Endothelial cell of umbilical vein (primary cell): ENCODE data around the gene AP1B1. TPM values are rescaled to one million over a fixed set of nuclear protein-coding genes. Genes with fewer than 3 reads are reported as not detected.

Experiments
- BruUV-seq: library from RNA; stranded (reverse); fragments of 400-500 nt; replicated peaks from 2 replicates; lab custom pipeline; 2021; lab: Mats Ljungman, UMichigan
- CTCF ChIA-PET: fragments of 300-600, 350-600 bp; sonication (Branson Sonifier 250); formaldehyde crosslinking; loops from one replicate; lab custom pipeline; 2021; ENCODE audit warnings: antibody characterized with exemption, inconsistent platforms; lab: Charles Lee
- POLR2A ChIA-PET: fragments of 300-600, 350-600 bp; sonication (Branson Sonifier 250); formaldehyde crosslinking; loops from one replicate; lab custom pipeline; 2021; ENCODE audit warnings: antibody characterized with exemption, inconsistent platforms; lab: Charles Lee
- DNase-seq: peaks from one replicate; pipeline ENCODE4 v3.0.0-alpha.2; 2011; ENCODE audit warnings: low read depth, low spot score
- FAIRE-seq: peaks from 2 replicates; lab custom pipeline; 2011; peaks lifted over from hg19 to GRCh38; lab: Jason Lieb, UNC
- H2AFZ ChIP-seq: 2 replicates; pipeline ENCODE4 v1.6.0; 2012; ENCODE audit warnings: low read depth, low read length, control low read depth, inconsistent platforms
- H3K27ac ChIP-seq: 2 replicates; pipeline ENCODE4 v1.5.1; 2011; ENCODE audit warnings: low read depth, mild to moderate bottlenecking, control low read depth, low read length, moderate library complexity; ENCODE audit not compliant: insufficient read depth
- H3K27me3 ChIP-seq, 2 experiments: 2 replicates each; pipeline versions ENCODE4 v1.6.0 to v1.6.1; 2011; ENCODE audit warnings: low read length in 2 of 2, mixed read lengths in 1 of 2; ENCODE audit not compliant: control insufficient read depth in 2 of 2, insufficient read depth in 2 of 2
- H3K36me3 ChIP-seq, 2 experiments: 2 replicates in 1 of 2; 3 replicates in 1 of 2; pipeline ENCODE4 v1.5.1; 2011; ENCODE audit warnings: low read length in 2 of 2, mild to moderate bottlenecking in 1 of 2, moderate library complexity in 1 of 2; ENCODE audit not compliant: control insufficient read depth in 2 of 2, insufficient read depth in 2 of 2; ENCODE audit errors: extremely low read depth in 1 of 2
- H3K4me1 ChIP-seq: 3 replicates; pipeline ENCODE4 v1.5.1; 2011; ENCODE audit warnings: mild to moderate bottlenecking, low read length; ENCODE audit not compliant: control insufficient read depth, insufficient read depth; ENCODE audit errors: extremely low read depth
- H3K4me2 ChIP-seq: 2 replicates; pipeline ENCODE4 v1.6.1; 2011; ENCODE audit warnings: low read length, control low read depth, mixed read lengths; ENCODE audit not compliant: insufficient read depth
- H3K4me3 ChIP-seq, 3 experiments: fragments of 200-600 bp in 1 of 3; sonication (generic), shearing (Covaris generic) in 1 of 3; replicated peaks in 1 of 3; 2 replicates each; pipeline ENCODE4 v1.5.1; 2011 to 2016; ENCODE audit warnings: control low read depth in 3 of 3, low read length in 3 of 3, mild to moderate bottlenecking in 2 of 3, inconsistent platforms in 1 of 3, low read depth in 1 of 3, moderate library complexity in 1 of 3; ENCODE audit not compliant: insufficient read depth in 1 of 3
- H3K79me2 ChIP-seq: 2 replicates; pipeline ENCODE4 v1.6.0; 2012; ENCODE audit warnings: low read length, inconsistent platforms; ENCODE audit not compliant: control insufficient read depth, insufficient read depth
- H3K9ac ChIP-seq: replicated peaks from 2 replicates; pipeline ENCODE3; 2011; ENCODE audit warnings: low read length, control low read depth; ENCODE audit not compliant: insufficient read depth; ENCODE audit errors: extremely low read depth
- H3K9me1 ChIP-seq: replicated peaks from 3 replicates; pipeline ENCODE4 v1.6.0; 2011; ENCODE audit warnings: mild to moderate bottlenecking, low read length; ENCODE audit not compliant: control insufficient read depth, insufficient read depth; ENCODE audit errors: extremely low read depth
- H3K9me3 ChIP-seq: replicated peaks from 2 replicates; pipeline ENCODE4 v1.5.1; 2012; ENCODE audit warnings: low read length, inconsistent platforms; ENCODE audit not compliant: control insufficient read depth, insufficient read depth
- H4K20me1 ChIP-seq: replicated peaks from 2 replicates; pipeline ENCODE3; 2011; ENCODE audit warnings: mild to moderate bottlenecking, low read length; ENCODE audit not compliant: control insufficient read depth, insufficient read depth; ENCODE audit errors: extremely low read depth
- EZH2 ChIP-seq: IDR thresholded peaks from 2 replicates; pipeline ENCODE4 v1.6.1; 2012; ENCODE audit warnings: borderline replicate concordance, low read depth, mild to moderate bottlenecking, moderate library complexity, low read length, inconsistent platforms; ENCODE audit not compliant: severe bottlenecking
- FOS ChIP-seq: IDR thresholded peaks from 2 replicates; pipeline ENCODE4 v1.6.1; 2011; ENCODE audit warnings: mild to moderate bottlenecking, low read length, moderate library complexity, borderline replicate concordance; ENCODE audit not compliant: insufficient read depth
- GATA2 ChIP-seq: IDR thresholded peaks from 2 replicates; pipeline ENCODE4 v1.7.0; 2011; ENCODE audit warnings: low read depth, mild to moderate bottlenecking, moderate library complexity, mixed read lengths, low read length; ENCODE audit not compliant: insufficient read length, insufficient read depth
- JUN ChIP-seq: IDR thresholded peaks from 2 replicates; pipeline ENCODE4 v1.6.1; 2011; ENCODE audit warnings: borderline replicate concordance, low read depth; ENCODE audit not compliant: insufficient read length, insufficient read depth
- MYC ChIP-seq: IDR thresholded peaks from one replicate; pipeline ENCODE4 v1.6.1; 2011; ENCODE audit warnings: mild to moderate bottlenecking, low read depth, low read length
- POLR2AphosphoS5 ChIP-seq: IDR thresholded peaks from 2 replicates; pipeline ENCODE4 v1.6.1; 2012; ENCODE audit warnings: low read depth, mild to moderate bottlenecking, control low read depth, low read length, moderate library complexity; ENCODE audit not compliant: insufficient read depth
- dilution Hi-C: fragments of 300-500 bp; cut with MboI; formaldehyde crosslinking; loops from one replicate; pipeline ENCODE4 v1.15.0; 2019; ENCODE audit warnings: low sequenced_read_pairs; ENCODE audit not compliant: extremely low pct_ligation_motif_present
- intact Hi-C: fragments of 100-400 bp; cut with micrococcal nuclease; formaldehyde crosslinking; loops from one replicate; pipeline ENCODE4 v1.10.0; 2022
- polyA plus RNA-seq, 4 experiments: library from polyadenylated mRNA; depleted of rRNA in 3 of 4; stranded (reverse) in 3 of 4; unstranded in 1 of 4; fragments of >200 nt; gene quantifications; 2 replicates each; pipeline versions ENCODE4 v1.2.1 to v1.2.3, GENCODE V29; 2011 to 2012; ENCODE audit warnings: missing spikeins in 1 of 4
- total RNA-seq: library from RNA; stranded (reverse); gene quantifications from 2 replicates; pipeline ENCODE4 v1.2.3, GENCODE V29; 2021
- TF ChIP-seq, protein P1 (sequence below), 2 donors: IDR thresholded peaks; 1 replicate in 1 of 2; 2 replicates in 1 of 2; pipeline ENCODE4 v1.5.1; 2011; ENCODE audit warnings: low read length in 2 of 2, mild to moderate bottlenecking in 2 of 2, moderate library complexity in 2 of 2, control low read depth in 1 of 2, inconsistent platforms in 1 of 2, low read depth in 1 of 2; ENCODE audit not compliant: insufficient read depth in 1 of 2; ENCODE audit errors: extremely low read depth in 1 of 2
- TF ChIP-seq, protein P2 (sequence below): IDR thresholded peaks from 2 replicates; pipeline ENCODE4 v1.6.1; 2011; ENCODE audit not compliant: insufficient read depth, insufficient read length

Gene AP1B1
- total and polyA plus RNA-seq, 2 donors (not counting 3 experiments of a cell fraction or from before 2014, with no cell fraction given), result 107 to 131 TPM

DNA sequence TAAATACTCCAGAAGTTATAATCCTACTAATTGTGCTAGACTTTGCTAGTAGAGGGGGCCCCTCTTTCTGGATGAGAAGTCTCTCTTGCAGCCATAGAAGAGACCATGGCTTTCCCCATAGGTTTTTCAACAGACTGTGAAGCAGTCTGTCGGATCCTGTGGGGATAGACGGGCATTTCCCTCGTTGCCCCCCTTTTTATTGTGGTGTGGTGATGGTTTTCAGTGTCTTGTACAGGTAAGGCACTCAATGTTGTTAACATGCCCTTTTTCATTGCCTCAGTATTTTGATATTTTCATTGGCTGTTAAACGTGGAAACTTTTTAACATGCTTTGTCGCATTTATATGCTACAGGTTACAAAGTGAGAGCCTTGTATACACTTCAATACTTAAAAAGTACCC, 98.3 kb downstream of the AP1B1 start:
- H3K4me3 ChIP-seq, result no peak overlapping the region
- FAIRE-seq (no peak), DNase-seq (no peak)
- ChIA-PET POLR2A (no interaction called here), CTCF (no interaction called here)
- dilution Hi-C loops, result no loop called here
- H3K9ac ChIP-seq, result no peak overlapping the region
- H3K27ac ChIP-seq, result no peak overlapping the region
- no peak overlapping the region for H2AFZ ChIP-seq
- H4K20me1 ChIP-seq, result peaks cover 9% of the 10 kb centered on the region
- intact Hi-C loops, result no loop called here
- no peaks in the 10 kb centered on the region for H3K4me1 ChIP-seq
- H3K9me3 ChIP-seq, result no peaks in the 10 kb centered on the region
- H3K9me1 ChIP-seq, result no peaks in the 10 kb centered on the region
- H3K79me2 ChIP-seq, result peaks cover 49% of the 10 kb centered on the region
- BruUV-seq, result no TSS peak
- H3K36me3 ChIP-seq, result peaks cover 45 to 47% of the 10 kb centered on the region in 2 experiments
- no peak overlapping the region for H3K4me2 ChIP-seq
- H3K27me3 ChIP-seq, result no peaks in the 10 kb centered on the region
- TF ChIP-seq MYC (no peak), JUN (no peak), FOS (no peak)
- TF ChIP-seq, protein P1, sequence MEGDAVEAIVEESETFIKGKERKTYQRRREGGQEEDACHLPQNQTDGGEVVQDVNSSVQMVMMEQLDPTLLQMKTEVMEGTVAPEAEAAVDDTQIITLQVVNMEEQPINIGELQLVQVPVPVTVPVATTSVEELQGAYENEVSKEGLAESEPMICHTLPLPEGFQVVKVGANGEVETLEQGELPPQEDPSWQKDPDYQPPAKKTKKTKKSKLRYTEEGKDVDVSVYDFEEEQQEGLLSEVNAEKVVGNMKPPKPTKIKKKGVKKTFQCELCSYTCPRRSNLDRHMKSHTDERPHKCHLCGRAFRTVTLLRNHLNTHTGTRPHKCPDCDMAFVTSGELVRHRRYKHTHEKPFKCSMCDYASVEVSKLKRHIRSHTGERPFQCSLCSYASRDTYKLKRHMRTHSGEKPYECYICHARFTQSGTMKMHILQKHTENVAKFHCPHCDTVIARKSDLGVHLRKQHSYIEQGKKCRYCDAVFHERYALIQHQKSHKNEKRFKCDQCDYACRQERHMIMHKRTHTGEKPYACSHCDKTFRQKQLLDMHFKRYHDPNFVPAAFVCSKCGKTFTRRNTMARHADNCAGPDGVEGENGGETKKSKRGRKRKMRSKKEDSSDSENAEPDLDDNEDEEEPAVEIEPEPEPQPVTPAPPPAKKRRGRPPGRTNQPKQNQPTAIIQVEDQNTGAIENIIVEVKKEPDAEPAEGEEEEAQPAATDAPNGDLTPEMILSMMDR (IDR thresholded peaks at IDR 0.05; ENCODE audit: extremely low read depth in 1 of 2, insufficient read depth in 1 of 2, low read depth in 1 of 2, low read length in 2 of 2), result no peak

DNA sequence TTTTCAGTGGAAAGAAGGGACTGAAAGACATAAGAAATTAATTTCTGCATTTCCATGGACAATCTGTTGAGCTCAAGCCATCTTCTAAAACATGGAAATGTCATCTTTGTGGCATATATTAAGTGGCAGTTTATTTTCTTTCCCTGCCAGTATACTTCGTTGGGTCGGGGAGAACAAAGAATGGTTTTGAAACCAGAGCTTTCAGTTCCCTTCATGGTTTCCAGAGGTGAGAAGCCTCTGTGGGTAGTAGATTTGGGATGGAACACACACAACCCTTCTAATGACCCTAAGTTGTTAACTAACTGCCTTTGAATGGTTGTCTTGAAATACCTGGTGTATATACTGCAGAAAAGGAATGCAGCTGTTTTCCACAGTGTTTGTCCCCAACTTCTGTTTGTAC, 99.5 kb downstream of the AP1B1 start:
- Histone ChIP-seq H3K36me3 (peaks cover 50 to 53% of the 10 kb centered on the region in 2 experiments), H3K9me1 (no peaks in the 10 kb centered on the region), H3K9me3 (no peaks in the 10 kb centered on the region), H3K4me1 (no peaks in the 10 kb centered on the region), H2AFZ (no peak overlapping the region), H3K27me3 (no peaks in the 10 kb centered on the region), H3K9ac (no peak overlapping the region), H3K79me2 (peaks cover 58% of the 10 kb centered on the region), H3K4me3 (no peak overlapping the region), H4K20me1 (peaks cover 9% of the 10 kb centered on the region), H3K27ac (no peak overlapping the region), H3K4me2 (no peak overlapping the region)
- CTCF ChIA-PET, result interaction anchor here (1.0 kb wide), 1 partner anchor 14 kb away, joined by 3 read pairs; no protein-coding TSS in a partner anchor
- intact Hi-C loops, result no loop called here
- dilution Hi-C loops, result no loop called here
- FAIRE-seq (no peak), DNase-seq (no peak)
- no peak for TF ChIP-seq POLR2AphosphoS5
- TF ChIP-seq, protein P2, sequence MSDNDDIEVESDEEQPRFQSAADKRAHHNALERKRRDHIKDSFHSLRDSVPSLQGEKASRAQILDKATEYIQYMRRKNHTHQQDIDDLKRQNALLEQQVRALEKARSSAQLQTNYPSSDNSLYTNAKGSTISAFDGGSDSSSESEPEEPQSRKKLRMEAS, result no peak
- no peak for TF ChIP-seq EZH2
- no peak for TF ChIP-seq GATA2
- TF ChIP-seq, protein P1 (IDR thresholded peaks at IDR 0.05; ENCODE audit: extremely low read depth in 1 of 2, insufficient read depth in 1 of 2, low read depth in 1 of 2, low read length in 2 of 2), result no peak
- TF ChIP-seq FOS, result no peak
- BruUV-seq, result TSS peak; percentile 2
- POLR2A ChIA-PET, result no interaction called here
